GM18870 (cell line): ENCODE data around the gene ARHGDIG.
"Not testable (repeated sequence)": the region's sequence is repeated elsewhere in the genome, so short reads cannot be mapped to it uniquely, and the experiment has no call there.

ENCODE experiments used
- ATAC-seq: cut with Tn5 transposase; IDR thresholded peaks from one replicate; pipeline ENCODE4 v1.9.1; 2021; ENCODE audit warnings: moderate library complexity; ENCODE audit not compliant: unreplicated experiment

Gene ARHGDIG

GRCh38 chr16:322476-323143 is 42.2 kb downstream of the ARHGDIG start:
- ATAC-seq: no peak

- ATAC-seq: no peak
These were observed 43.7 kb downstream of the ARHGDIG start for GRCh38 chr16:324201-324450.

- no peak for ATAC-seq
These were observed 44.3 kb downstream of the ARHGDIG start for GRCh38 chr16:324451-325334.

GRCh38 chr16:325375-326145 is 45.2 kb downstream of the ARHGDIG start:
- no peak for ATAC-seq

GRCh38 chr16:330741-331140 is 50.4 kb downstream of the ARHGDIG start:
- no peak for ATAC-seq

GRCh38 chr16:331181-331814 is 50.9 kb downstream of the ARHGDIG start:
- not testable (repeated sequence) for ATAC-seq
